CD4-positive, alpha-beta memory T cell (primary cell): ENCODE data around the gene MACROD2. TPM values are rescaled to one million over a fixed set of nuclear protein-coding genes. Genes with fewer than 3 reads are reported as not detected.
A peak's percentile ranks its signal among the peaks of the same experiment; 100 is the strongest.

Experiments used
- CTCF ChIA-PET: fragments of 350-600 bp; sonication (Branson Sonifier 250); formaldehyde crosslinking; loops from one replicate; lab custom pipeline; 2021; ENCODE audit warnings: inconsistent platforms; ENCODE audit not compliant: partially characterized antibody; lab: Charles Lee
- POLR2A ChIA-PET: fragments of 350-600 bp; sonication (Branson Sonifier 250); formaldehyde crosslinking; loops from one replicate; lab custom pipeline; 2021; ENCODE audit not compliant: partially characterized antibody; lab: Charles Lee
- DNase-seq, 5 donors: peaks; one replicate each; pipeline versions ENCODE4 v3.0.0 to v3.0.0-alpha.2; 2020 to 2022; ENCODE audit warnings: mixed read lengths in 1 of 5
- H3K27ac ChIP-seq: one replicate; pipeline ENCODE4 v1.7.0; 2013; ENCODE audit warnings: low read depth, low read length
- H3K27me3 ChIP-seq: 2 replicates; pipeline ENCODE4 v1.7.0; 2013; ENCODE audit warnings: mild to moderate bottlenecking, low read length, moderate library complexity; ENCODE audit not compliant: insufficient read depth
- H3K36me3 ChIP-seq: 2 replicates; pipeline ENCODE4 v1.7.0; 2013; ENCODE audit warnings: mild to moderate bottlenecking, low read length, moderate library complexity; ENCODE audit not compliant: insufficient read depth
- H3K4me1 ChIP-seq: 2 replicates; pipeline ENCODE4 v1.7.0; 2013; ENCODE audit warnings: mild to moderate bottlenecking, low read length, moderate library complexity; ENCODE audit not compliant: insufficient read depth
- H3K4me3 ChIP-seq, 2 donors: one replicate each; pipeline ENCODE4 v1.7.0; 2013; ENCODE audit warnings: low read length in 2 of 2, mild to moderate bottlenecking in 1 of 2
- H3K9me3 ChIP-seq, 2 donors: one replicate each; pipeline ENCODE4 v1.7.0; 2013; ENCODE audit warnings: low read length in 2 of 2, control low read depth in 1 of 2; ENCODE audit not compliant: control insufficient read depth in 1 of 2
- H3K27ac Mint-ChIP-seq, 7 donors: one replicate each; pipeline ENCODE4 v1.8.0; 2020 to 2021; ENCODE audit warnings: mixed read lengths in 7 of 7, mild to moderate bottlenecking in 6 of 7, inconsistent platforms in 3 of 7, moderate library complexity in 3 of 7
- H3K27me3 Mint-ChIP-seq, 2 donors: one replicate each; pipeline ENCODE4 v1.8.0; 2020 to 2021; ENCODE audit warnings: mixed read lengths in 2 of 2
- H3K36me3 Mint-ChIP-seq, 2 donors: one replicate each; pipeline ENCODE4 v1.8.0; 2020 to 2021; ENCODE audit warnings: mixed read lengths in 2 of 2, inconsistent platforms in 1 of 2, mild to moderate bottlenecking in 1 of 2
- H3K4me1 Mint-ChIP-seq, 4 donors: one replicate each; pipeline ENCODE4 v1.8.0; 2020 to 2021; ENCODE audit warnings: mixed read lengths in 4 of 4, mild to moderate bottlenecking in 1 of 4
- H3K4me3 Mint-ChIP-seq, 8 donors: one replicate each; pipeline ENCODE4 v1.8.0; 2020 to 2021; ENCODE audit warnings: mixed read lengths in 8 of 8, mild to moderate bottlenecking in 7 of 8, moderate library complexity in 6 of 8, inconsistent platforms in 3 of 8
- H3K9me3 Mint-ChIP-seq, 8 donors: one replicate each; pipeline ENCODE4 v1.8.0; 2020 to 2021; ENCODE audit warnings: mixed read lengths in 8 of 8, mild to moderate bottlenecking in 5 of 8, inconsistent platforms in 3 of 8, moderate library complexity in 1 of 8
- intact Hi-C: fragments of 100-400 bp; cut with micrococcal nuclease; formaldehyde crosslinking; loops from one replicate; pipeline ENCODE4 v1.15.1; 2023
- polyA plus RNA-seq, 2 donors: library from polyadenylated mRNA; unstranded; fragments of 300-500 nt; fragmentation: Illumina TruSeq; gene quantifications; one replicate each; pipeline ENCODE4 v1.2.3, GENCODE V29; 2021
- total RNA-seq, 2 experiments: library from RNA; stranded (reverse); gene quantifications; one replicate each; pipeline ENCODE4 v1.2.3, GENCODE V29; 2021

The MACROD2 gene
- total and polyA plus RNA-seq, 4 experiments from 2014 or later: not detected

DNA sequence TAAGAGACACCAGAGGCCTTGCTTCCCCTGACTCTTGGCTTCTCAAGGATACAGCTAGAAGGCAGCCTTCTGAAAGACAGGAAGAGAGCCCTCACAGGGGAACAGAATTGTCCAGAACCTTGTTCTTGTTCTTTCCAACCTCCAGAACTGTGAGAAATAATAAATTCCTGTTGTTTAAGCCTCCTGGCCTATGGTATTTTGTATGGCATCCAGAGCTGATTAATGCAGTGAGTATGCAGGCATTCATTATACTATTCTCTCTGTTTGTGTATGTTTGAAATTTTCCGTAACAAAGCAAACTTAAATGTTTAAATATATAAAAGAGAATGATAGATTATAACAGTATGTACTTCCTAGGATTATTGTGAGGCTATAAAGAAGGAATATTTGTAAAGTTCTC is 1245.5 kb downstream of the MACROD2 start:
- intact Hi-C loops: no loop called here
- no peaks in the 10 kb centered on the region for H3K4me1 Mint-ChIP-seq
- H3K9me3 Mint-ChIP-seq: peaks cover 2 to 23% (median 8%) of the 10 kb centered on the region in 8 donors
- H3K27me3 ChIP-seq: no peaks in the 10 kb centered on the region
- ChIA-PET POLR2A (no interaction called here), CTCF (no interaction called here)
- no peak overlapping the region for H3K27ac ChIP-seq
- no peaks in the 10 kb centered on the region for H3K36me3 Mint-ChIP-seq
- H3K4me3 Mint-ChIP-seq: no peak overlapping the region
- H3K27me3 Mint-ChIP-seq: no peaks in the 10 kb centered on the region
- no peaks in the 10 kb centered on the region for H3K36me3 ChIP-seq
- H3K4me1 ChIP-seq: no peaks in the 10 kb centered on the region
- no peak for DNase-seq
- H3K9me3 ChIP-seq: no peaks in the 10 kb centered on the region
- no peak overlapping the region for H3K27ac Mint-ChIP-seq
- H3K4me3 ChIP-seq: no peak overlapping the region

DNA sequence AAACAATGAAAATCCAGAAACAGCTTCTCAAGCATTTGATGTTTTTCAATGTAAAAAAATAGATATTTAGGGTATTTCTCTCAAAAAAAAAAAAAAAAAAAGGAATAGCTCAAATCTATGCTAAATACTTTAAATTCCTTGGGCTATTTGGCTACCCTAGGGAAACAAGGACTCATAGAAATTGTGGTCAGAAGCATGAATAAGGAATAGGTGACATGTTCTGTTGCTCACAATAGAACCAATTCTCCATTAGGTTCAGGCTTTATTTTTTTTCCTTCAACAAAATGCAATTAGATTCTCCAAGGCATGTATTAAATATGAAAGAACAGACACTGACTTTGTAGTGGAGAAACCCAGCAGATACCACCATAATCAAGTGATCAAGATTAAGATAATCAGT is 1246.4 kb downstream of the MACROD2 start:
- H3K27ac ChIP-seq: no peak overlapping the region
- POLR2A ChIA-PET: no interaction called here
- Mint-ChIP-seq H3K36me3 (no peaks in the 10 kb centered on the region), H3K27ac (no peak overlapping the region), H3K27me3 (no peaks in the 10 kb centered on the region), H3K4me3 (no peak overlapping the region), H3K9me3 (peaks cover 2 to 16% (median 7%) of the 10 kb centered on the region in 8 donors), H3K4me1 (no peaks in the 10 kb centered on the region)
- no peaks in the 10 kb centered on the region for H3K9me3 ChIP-seq
- H3K4me1 ChIP-seq: no peaks in the 10 kb centered on the region
- CTCF ChIA-PET: no interaction called here
- no peak overlapping the region for H3K4me3 ChIP-seq
- no peaks in the 10 kb centered on the region for H3K36me3 ChIP-seq
- H3K27me3 ChIP-seq: no peaks in the 10 kb centered on the region
- no peak for DNase-seq
- intact Hi-C loops: no loop called here

DNA sequence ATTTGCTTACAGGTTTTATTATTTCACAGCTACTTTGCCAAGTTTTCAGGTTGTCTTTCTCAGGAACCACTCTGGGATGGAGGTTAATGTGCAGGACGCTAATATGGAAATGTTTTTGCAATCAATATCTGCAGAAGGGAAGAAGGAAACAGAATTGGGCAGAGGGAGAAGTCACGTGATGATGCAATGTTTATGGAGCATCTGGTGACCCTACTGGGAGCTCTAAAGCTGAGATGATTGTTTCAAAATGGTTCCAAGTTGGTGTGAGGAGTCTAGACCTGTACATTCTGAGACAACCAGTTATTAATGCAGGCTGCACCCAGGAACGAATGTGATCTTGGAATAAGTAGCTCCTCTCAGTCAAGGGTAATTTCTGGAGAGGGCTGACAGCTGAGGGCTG is 1247.5 kb downstream of the MACROD2 start:
- Mint-ChIP-seq H3K27ac (no peak overlapping the region), H3K4me3 (no peak overlapping the region), H3K27me3 (no peaks in the 10 kb centered on the region), H3K4me1 (no peaks in the 10 kb centered on the region), H3K9me3 (peaks cover 2 to 13% (median 4%) of the 10 kb centered on the region in 8 donors), H3K36me3 (no peaks in the 10 kb centered on the region)
- Histone ChIP-seq H3K4me3 (no peak overlapping the region), H3K9me3 (no peaks in the 10 kb centered on the region), H3K4me1 (no peaks in the 10 kb centered on the region), H3K27ac (no peak overlapping the region), H3K36me3 (no peaks in the 10 kb centered on the region), H3K27me3 (no peaks in the 10 kb centered on the region)
- intact Hi-C loops: no loop called here
- ChIA-PET CTCF (no interaction called here), POLR2A (no interaction called here)
- DNase-seq: no peak

DNA sequence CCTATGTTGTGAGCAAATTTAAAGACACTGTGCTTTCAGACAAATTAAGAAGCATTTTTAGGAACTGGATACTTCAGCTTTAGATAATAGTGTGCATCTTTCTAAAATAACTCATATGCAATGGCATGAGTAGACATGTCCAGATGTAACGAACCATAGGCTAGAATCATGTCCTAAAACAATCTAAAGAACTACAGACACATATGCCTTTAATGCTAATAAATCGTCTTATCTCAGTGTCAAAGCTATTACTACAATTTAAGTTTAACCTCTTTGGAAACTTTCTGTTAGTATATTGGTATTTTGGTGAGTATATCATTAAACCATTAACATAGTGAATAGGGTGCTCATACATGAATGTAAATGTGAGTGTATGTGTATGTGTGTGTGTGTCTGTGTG is 1250.6 kb downstream of the MACROD2 start:
- Mint-ChIP-seq H3K4me1 (no peaks in the 10 kb centered on the region), H3K27ac (no peak overlapping the region), H3K36me3 (no peaks in the 10 kb centered on the region), H3K27me3 (no peaks in the 10 kb centered on the region), H3K9me3 (peaks cover 2 to 17% (median 8%) of the 10 kb centered on the region in 8 donors), H3K4me3 (no peak overlapping the region)
- Histone ChIP-seq H3K27ac (no peak overlapping the region), H3K36me3 (no peaks in the 10 kb centered on the region), H3K4me3 (no peak overlapping the region), H3K4me1 (no peaks in the 10 kb centered on the region), H3K27me3 (no peaks in the 10 kb centered on the region), H3K9me3 (peaks cover 0 to 5% of the 10 kb centered on the region in 2 donors)
- CTCF ChIA-PET: no interaction called here
- DNase-seq: no peak
- POLR2A ChIA-PET: no interaction called here
- intact Hi-C loops: no loop called here

DNA sequence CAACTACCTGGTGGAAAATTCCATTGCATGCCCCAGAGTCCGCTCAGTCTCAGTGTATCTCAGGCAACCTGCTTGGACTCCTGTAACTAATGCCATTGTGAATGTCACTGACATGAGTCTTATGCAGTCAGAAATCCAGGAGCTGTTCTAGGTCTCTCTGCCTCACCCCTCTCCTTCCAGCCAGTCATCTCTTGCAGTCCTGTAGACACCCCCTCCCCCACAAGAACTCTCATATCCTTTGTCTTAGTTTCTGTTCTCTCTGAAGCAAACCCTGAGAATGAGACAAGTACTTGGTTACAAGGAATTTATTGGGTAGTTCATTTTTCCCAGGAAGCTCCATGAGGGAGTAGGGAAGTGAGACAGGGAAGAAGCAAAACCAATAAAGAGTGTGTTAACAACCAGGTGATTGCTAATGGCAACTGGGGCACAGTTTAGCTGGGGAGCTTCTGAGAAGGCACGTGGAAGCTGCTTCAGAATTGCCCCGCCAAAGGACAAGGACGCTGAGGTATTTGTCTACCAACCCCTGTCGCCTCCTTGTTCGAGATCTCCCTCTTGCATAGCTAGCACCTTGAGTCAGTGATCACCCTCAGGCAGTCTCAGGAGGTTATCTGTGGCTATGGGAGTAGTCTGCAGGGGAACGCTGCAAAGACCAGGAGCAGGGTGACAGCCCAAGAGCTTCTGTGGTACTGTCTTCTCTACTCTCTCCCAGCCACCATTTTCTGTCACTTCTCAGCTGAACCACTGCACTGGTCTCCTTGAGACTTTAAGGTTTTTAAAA is 1253.5 kb downstream of the MACROD2 start:
- H3K27me3 ChIP-seq: no peaks in the 10 kb centered on the region
- DNase-seq: no peak
- H3K36me3 ChIP-seq: no peaks in the 10 kb centered on the region
- ChIA-PET POLR2A (no interaction called here), CTCF (no interaction called here)
- Mint-ChIP-seq H3K27me3 (no peaks in the 10 kb centered on the region), H3K36me3 (no peaks in the 10 kb centered on the region), H3K4me3 (no peak overlapping the region), H3K4me1 (no peaks in the 10 kb centered on the region), H3K27ac (peak overlapping the region in 1 of 7 donors; percentile 9), H3K9me3 (peaks cover 4 to 18% (median 9%) of the 10 kb centered on the region in 8 donors)
- no peaks in the 10 kb centered on the region for H3K4me1 ChIP-seq
- H3K27ac ChIP-seq: no peak overlapping the region
- no peak overlapping the region for H3K4me3 ChIP-seq
- peaks cover 0 to 5% of the 10 kb centered on the region in 2 donors for H3K9me3 ChIP-seq
- intact Hi-C loops: no loop called here

DNA sequence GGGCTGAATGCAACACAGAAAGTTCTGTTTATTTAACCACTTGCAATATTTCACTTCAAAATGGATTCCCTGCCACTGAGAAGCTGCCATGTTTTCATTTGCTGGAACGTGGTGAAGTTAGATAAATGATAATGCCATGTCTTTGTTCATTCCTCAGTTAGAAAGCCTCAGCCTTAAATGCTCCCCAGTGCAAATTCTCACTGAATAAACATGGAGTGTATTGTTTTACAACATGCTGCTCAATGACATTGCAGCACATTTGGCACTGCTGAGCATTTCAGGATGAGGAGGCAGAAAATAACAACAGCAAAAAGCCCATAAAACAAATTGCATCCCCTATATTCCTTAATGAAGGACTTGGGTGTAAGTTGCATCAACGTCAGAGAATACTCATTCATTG is 1255.9 kb downstream of the MACROD2 start:
- POLR2A ChIA-PET: no interaction called here
- Mint-ChIP-seq H3K36me3 (no peaks in the 10 kb centered on the region), H3K9me3 (peaks cover 3 to 17% (median 10%) of the 10 kb centered on the region in 8 donors), H3K27me3 (no peaks in the 10 kb centered on the region), H3K4me3 (no peak overlapping the region), H3K4me1 (no peaks in the 10 kb centered on the region), H3K27ac (no peak overlapping the region)
- H3K4me3 ChIP-seq: no peak overlapping the region
- no peak overlapping the region for H3K27ac ChIP-seq
- peaks cover 0 to 5% of the 10 kb centered on the region in 2 donors for H3K9me3 ChIP-seq
- no peaks in the 10 kb centered on the region for H3K27me3 ChIP-seq
- H3K4me1 ChIP-seq: no peaks in the 10 kb centered on the region
- intact Hi-C loops: no loop called here
- DNase-seq: no peak
- CTCF ChIA-PET: no interaction called here
- H3K36me3 ChIP-seq: no peaks in the 10 kb centered on the region

DNA sequence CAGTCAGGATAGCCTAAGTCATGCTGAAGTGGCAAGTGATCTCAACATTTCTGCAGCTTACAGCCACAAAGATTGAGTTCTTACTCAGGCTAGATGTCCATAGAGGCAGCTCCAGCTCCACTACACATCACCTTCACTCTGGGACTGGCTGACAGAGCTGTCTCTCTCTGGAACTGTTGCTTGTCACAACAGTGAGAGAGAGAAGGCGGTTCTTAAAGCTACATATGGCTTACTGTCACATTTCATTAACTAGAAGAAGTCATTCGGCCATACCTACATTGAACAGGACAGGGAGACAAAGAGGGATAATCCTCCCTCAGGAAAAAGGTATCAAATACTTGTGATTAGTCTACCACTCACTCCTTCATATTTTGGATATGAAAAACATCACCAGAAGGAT is 1257.0 kb downstream of the MACROD2 start:
- Mint-ChIP-seq H3K36me3 (no peaks in the 10 kb centered on the region), H3K4me1 (no peaks in the 10 kb centered on the region), H3K9me3 (peaks cover 2 to 19% (median 10%) of the 10 kb centered on the region in 8 donors), H3K4me3 (no peak overlapping the region), H3K27me3 (no peaks in the 10 kb centered on the region), H3K27ac (no peak overlapping the region)
- ChIA-PET POLR2A (no interaction called here), CTCF (no interaction called here)
- no peaks in the 10 kb centered on the region for H3K27me3 ChIP-seq
- DNase-seq: no peak
- intact Hi-C loops: no loop called here
- H3K36me3 ChIP-seq: no peaks in the 10 kb centered on the region
- H3K4me3 ChIP-seq: no peak overlapping the region
- H3K27ac ChIP-seq: no peak overlapping the region
- H3K9me3 ChIP-seq: peaks cover 0 to 5% of the 10 kb centered on the region in 2 donors
- no peaks in the 10 kb centered on the region for H3K4me1 ChIP-seq
